ENCODE measurements around the gene UMODL1. TPM values are rescaled to one million over a fixed set of nuclear protein-coding genes. Genes with fewer than 3 reads are reported as not detected.

The UMODL1 gene
- total RNA-seq, 1 donor from 2014 or later = not detected

- TF ChIP-seq, protein P1, sequence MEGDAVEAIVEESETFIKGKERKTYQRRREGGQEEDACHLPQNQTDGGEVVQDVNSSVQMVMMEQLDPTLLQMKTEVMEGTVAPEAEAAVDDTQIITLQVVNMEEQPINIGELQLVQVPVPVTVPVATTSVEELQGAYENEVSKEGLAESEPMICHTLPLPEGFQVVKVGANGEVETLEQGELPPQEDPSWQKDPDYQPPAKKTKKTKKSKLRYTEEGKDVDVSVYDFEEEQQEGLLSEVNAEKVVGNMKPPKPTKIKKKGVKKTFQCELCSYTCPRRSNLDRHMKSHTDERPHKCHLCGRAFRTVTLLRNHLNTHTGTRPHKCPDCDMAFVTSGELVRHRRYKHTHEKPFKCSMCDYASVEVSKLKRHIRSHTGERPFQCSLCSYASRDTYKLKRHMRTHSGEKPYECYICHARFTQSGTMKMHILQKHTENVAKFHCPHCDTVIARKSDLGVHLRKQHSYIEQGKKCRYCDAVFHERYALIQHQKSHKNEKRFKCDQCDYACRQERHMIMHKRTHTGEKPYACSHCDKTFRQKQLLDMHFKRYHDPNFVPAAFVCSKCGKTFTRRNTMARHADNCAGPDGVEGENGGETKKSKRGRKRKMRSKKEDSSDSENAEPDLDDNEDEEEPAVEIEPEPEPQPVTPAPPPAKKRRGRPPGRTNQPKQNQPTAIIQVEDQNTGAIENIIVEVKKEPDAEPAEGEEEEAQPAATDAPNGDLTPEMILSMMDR (IDR thresholded peaks at IDR 0.05; ENCODE audit: insufficient read depth, low read length, poor library complexity, severe bottlenecking) = no peak
- peaks cover 14% of the 10 kb centered on the region for H3K27me3 ChIP-seq (ENCODE audit: control insufficient read depth, insufficient read depth, low read length)
- no peak for DNase-seq (ENCODE audit: low read depth)
- H3K4me3 ChIP-seq (ENCODE audit: low read depth, low read length) = no peak overlapping the region
- no peaks in the 10 kb centered on the region for H3K36me3 ChIP-seq (ENCODE audit: control insufficient read depth, insufficient read depth, low read length)
Measured at GRCh38 chr21:42129300-42130266, 58.5 kb downstream of the UMODL1 start.

- H3K36me3 ChIP-seq (ENCODE audit: control insufficient read depth, insufficient read depth, low read length) = no peaks in the 10 kb centered on the region
- DNase-seq (ENCODE audit: low read depth) = no peak
- H3K27me3 ChIP-seq (ENCODE audit: control insufficient read depth, insufficient read depth, low read length) = peaks cover 9% of the 10 kb centered on the region
- no peak overlapping the region for H3K4me3 ChIP-seq (ENCODE audit: low read depth, low read length)
- TF ChIP-seq, protein P1 (IDR thresholded peaks at IDR 0.05; ENCODE audit: insufficient read depth, low read length, poor library complexity, severe bottlenecking) = no peak
Measured at GRCh38 chr21:42130441-42130840, 59.3 kb downstream of the UMODL1 start.

- Histone ChIP-seq H3K36me3 (ENCODE audit: control insufficient read depth, insufficient read depth, low read length) (no peaks in the 10 kb centered on the region), H3K4me3 (ENCODE audit: low read depth, low read length) (no peak overlapping the region), H3K27me3 (ENCODE audit: control insufficient read depth, insufficient read depth, low read length) (peaks cover 12% of the 10 kb centered on the region)
- DNase-seq (ENCODE audit: low read depth) = no peak
- TF ChIP-seq, protein P1 (IDR thresholded peaks at IDR 0.05; ENCODE audit: insufficient read depth, low read length, poor library complexity, severe bottlenecking) = no peak
Measured at GRCh38 chr21:42132183-42132582, 61.1 kb downstream of the UMODL1 start.

- TF ChIP-seq, protein P1 (IDR thresholded peaks at IDR 0.05; ENCODE audit: insufficient read depth, low read length, poor library complexity, severe bottlenecking) = no peak
- H3K4me3 ChIP-seq (ENCODE audit: low read depth, low read length) = no peak overlapping the region
- no peak for DNase-seq (ENCODE audit: low read depth)
- no peaks in the 10 kb centered on the region for H3K36me3 ChIP-seq (ENCODE audit: control insufficient read depth, insufficient read depth, low read length)
- H3K27me3 ChIP-seq (ENCODE audit: control insufficient read depth, insufficient read depth, low read length) = peaks cover 12% of the 10 kb centered on the region
Measured at GRCh38 chr21:42133131-42133530, 62.0 kb downstream of the UMODL1 start.

DNA sequence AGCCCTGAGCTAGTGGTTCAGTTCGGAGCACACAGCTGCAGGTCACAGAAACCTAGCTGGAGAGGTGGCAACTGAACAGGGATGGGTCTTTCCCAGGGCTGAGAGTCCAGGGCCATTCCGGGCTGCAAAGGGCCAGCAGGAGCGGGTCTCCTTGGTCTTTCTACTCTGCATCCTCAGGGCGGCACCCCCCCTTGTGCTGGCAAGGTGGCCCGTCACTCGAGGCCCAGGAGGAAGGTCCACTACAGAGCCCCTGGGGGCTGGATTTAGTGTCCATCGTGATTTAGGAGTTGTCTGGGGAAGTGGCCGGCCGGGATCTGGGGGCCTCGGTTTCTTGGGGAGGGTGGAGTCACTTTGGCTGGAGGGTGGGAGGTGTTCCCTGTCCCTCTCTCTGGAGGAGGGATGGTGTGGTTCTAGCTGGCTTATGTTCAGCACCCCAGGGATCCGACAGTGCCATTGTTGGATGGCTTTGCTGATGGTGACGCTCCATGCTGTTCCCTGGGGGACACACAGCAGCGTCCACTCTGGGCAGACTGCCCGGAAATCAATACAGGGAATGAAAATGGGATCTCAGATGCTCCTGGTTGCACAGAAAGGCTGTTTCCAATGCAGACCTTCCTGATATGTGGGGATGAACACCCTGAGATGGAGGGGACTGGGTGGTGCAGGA lies 64.4 kb downstream of the UMODL1 start:
- Histone ChIP-seq H3K27me3 (ENCODE audit: control insufficient read depth, insufficient read depth, low read length) (peaks cover 6% of the 10 kb centered on the region), H3K4me3 (ENCODE audit: low read depth, low read length) (no peak overlapping the region), H3K36me3 (ENCODE audit: control insufficient read depth, insufficient read depth, low read length) (no peaks in the 10 kb centered on the region)
- TF ChIP-seq, protein P1 (IDR thresholded peaks at IDR 0.05; ENCODE audit: insufficient read depth, low read length, poor library complexity, severe bottlenecking) = no peak
- no peak for DNase-seq (ENCODE audit: low read depth)
